Diencephalon (tissue), 1 donor: ENCODE measurements around the gene FPGS. TPM values are rescaled to one million over a fixed set of nuclear protein-coding genes. Genes with fewer than 3 reads are reported as not detected.

Source experiments
- small RNA-seq: library from RNA; depleted of rRNA; stranded (forward); fragments of <200 nt; gene quantifications from one replicate; pipeline ENCODE3, GENCODE V24; 2014
- total RNA-seq: library from RNA; depleted of rRNA; stranded (reverse); fragments of >200 nt; gene quantifications from one replicate; pipeline ENCODE4 v1.2.3, GENCODE V29; 2014

The FPGS gene
- 17.3 TPM for total RNA-seq

GRCh38 chr9:127802576-127803443 is at the start of gene FPGS:
TSS of gene FPGS (plus strand) at chr9:127802882. CDS start at chr9:127802925, 43 bp downstream.

GRCh38 chr9:127778280-127779135 is 24.2 kb upstream of the FPGS start, which contains the start of gene SH2D3C:
TSS of gene SH2D3C (minus strand) at chr9:127778666. CDS start at chr9:127778627, 39 bp downstream.

GRCh38 chr9:127785933-127786772 is 16.5 kb upstream of the FPGS start, which contains the start of gene CDK9:
TSS of gene CDK9 (plus strand) at chr9:127786034. CDS start at chr9:127786149, 115 bp downstream.

GRCh38 chr9:127854184-127854806 is 51.6 kb downstream of the FPGS start, which contains the start of gene ENG:
TSS of gene ENG (minus strand) at chr9:127854658. CDS start at chr9:127854355, 303 bp downstream.

Small RNA genes within 50 kb of the gene (small RNA-seq; reads per million reads assigned to genes)
- not detected for gene RF00019
- gene RNA5SP296: not detected

Other genes starting within 250 kb of the FPGS start
- 119 TPM for gene STXBP1, start 190.6 kb upstream of the FPGS start, total RNA-seq
- gene CFAP157, start 95.9 kb upstream of the FPGS start, total RNA-seq: 3.0 TPM
- gene PTRH1, start 87.2 kb upstream of the FPGS start, total RNA-seq: 11.1 TPM
- gene TTC16, start 86.8 kb upstream of the FPGS start, total RNA-seq: 0.23 TPM
- gene TOR2A, start 67.6 kb upstream of the FPGS start, total RNA-seq: 9.9 TPM
- gene SH2D3C, start 24.2 kb upstream of the FPGS start, total RNA-seq: 9.2 TPM
- gene CDK9, start 16.8 kb upstream of the FPGS start, total RNA-seq: 48.2 TPM
- gene ENG, start 51.8 kb downstream of the FPGS start, total RNA-seq: 1.8 TPM
- gene AK1, start 74.8 kb downstream of the FPGS start, total RNA-seq: 68.7 TPM
- gene ST6GALNAC6, start 96.7 kb downstream of the FPGS start, total RNA-seq: 46.4 TPM
- 9.9 TPM for gene ST6GALNAC4, start 114.2 kb downstream of the FPGS start, total RNA-seq
- gene PIP5KL1, start 127.9 kb downstream of the FPGS start, total RNA-seq: 11.5 TPM
- 15.5 TPM for gene DPM2, start 135.0 kb downstream of the FPGS start, total RNA-seq
- 6.9 TPM for gene EEIG1, start 178.1 kb downstream of the FPGS start, total RNA-seq